ENCODE measurements around the gene NES.

The NES gene

DNA sequence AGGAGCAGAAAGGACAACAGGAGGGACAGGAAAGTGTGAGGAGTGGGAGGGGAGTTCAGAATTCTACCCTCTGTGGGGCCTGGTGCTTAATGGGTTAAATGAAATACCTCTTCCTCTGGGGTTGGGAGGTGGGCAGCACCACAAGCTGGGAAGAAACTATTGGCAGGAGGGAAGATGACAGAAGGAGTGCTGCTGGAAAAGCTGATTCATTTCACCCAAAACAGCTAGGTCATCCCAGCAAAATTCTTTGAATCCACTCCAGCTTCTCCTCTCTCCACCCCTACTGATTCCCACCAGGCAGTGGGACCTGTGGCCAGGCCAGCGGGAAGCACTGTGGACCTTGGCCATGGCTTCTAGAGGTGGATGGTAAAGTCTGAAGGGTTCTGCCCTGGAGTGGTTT lies 22.5 kb downstream of the NES start:
- no peaks in the 10 kb centered on the region for H3K9me3 ChIP-seq (ENCODE audit: control insufficient read depth, insufficient read depth, low read depth, low read length)
- no peak overlapping the region for H3K4me3 ChIP-seq (ENCODE audit: low read depth, low read length)
- no peaks in the 10 kb centered on the region; the same call in 1 of the 2 replicates for H3K4me1 ChIP-seq (ENCODE audit: control insufficient read depth, insufficient read depth, low read length)
- no peak overlapping the region for H3K27ac ChIP-seq (ENCODE audit: extremely low read depth, low read depth, low read length)
- TF ChIP-seq ZNF394 (tag by site-specific recombination; IDR thresholded peaks at IDR 0.05; ENCODE audit: borderline replicate concordance) (peak; percentile 15; the same call in 1 of the 2 replicates), ZNF830 (tag by site-specific recombination; IDR thresholded peaks at IDR 0.05; ENCODE audit: low read depth) (no peak)
- no peaks in the 10 kb centered on the region for H3K36me3 ChIP-seq (ENCODE audit: control insufficient read depth in 2 of 2, insufficient read depth in 1 of 2, low read length in 2 of 2)
- POLR2A ChIA-PET, result interaction anchor here (1.2 to 1.3 kb wide), 2 partner anchors 11 to 22 kb away, joined by 4 read pairs; partner anchors contain the start of gene NES
- CTCF ChIA-PET, result interaction anchor here (0.7 to 15.2 kb wide), 5 partner anchors 26 to 42 kb away, joined by 3 to 564 read pairs (median 11); partner anchors contain the start of genes HAPLN2 and NES

DNA sequence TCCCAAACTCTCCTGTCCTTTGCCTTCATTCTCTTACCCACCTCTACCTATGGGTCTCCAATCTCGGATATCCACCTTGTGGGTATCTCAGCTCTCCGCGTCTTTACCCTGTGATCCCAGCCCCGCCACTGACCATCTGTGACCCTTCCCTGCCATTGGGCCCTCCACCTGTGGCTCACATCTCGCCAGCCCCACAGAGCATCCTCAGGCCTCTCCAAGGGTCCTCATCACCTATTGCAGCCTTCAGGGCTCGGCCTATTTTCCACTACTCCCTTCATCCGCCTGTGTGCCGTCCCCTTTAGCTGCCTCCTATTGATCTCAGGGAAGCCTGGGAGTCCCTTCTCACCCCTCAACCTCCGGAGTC lies 24.2 kb downstream of the NES start:
- CTCF ChIA-PET, result interaction anchor here (0.9 to 6.3 kb wide), 4 partner anchors 10 to 267 kb away, joined by 3 to 91 read pairs (median 3); no protein-coding TSS in a partner anchor
- H3K36me3 ChIP-seq (ENCODE audit: control insufficient read depth in 2 of 2, insufficient read depth in 1 of 2, low read length in 2 of 2), result no peaks in the 10 kb centered on the region
- POLR2A ChIA-PET, result no interaction called here

DNA sequence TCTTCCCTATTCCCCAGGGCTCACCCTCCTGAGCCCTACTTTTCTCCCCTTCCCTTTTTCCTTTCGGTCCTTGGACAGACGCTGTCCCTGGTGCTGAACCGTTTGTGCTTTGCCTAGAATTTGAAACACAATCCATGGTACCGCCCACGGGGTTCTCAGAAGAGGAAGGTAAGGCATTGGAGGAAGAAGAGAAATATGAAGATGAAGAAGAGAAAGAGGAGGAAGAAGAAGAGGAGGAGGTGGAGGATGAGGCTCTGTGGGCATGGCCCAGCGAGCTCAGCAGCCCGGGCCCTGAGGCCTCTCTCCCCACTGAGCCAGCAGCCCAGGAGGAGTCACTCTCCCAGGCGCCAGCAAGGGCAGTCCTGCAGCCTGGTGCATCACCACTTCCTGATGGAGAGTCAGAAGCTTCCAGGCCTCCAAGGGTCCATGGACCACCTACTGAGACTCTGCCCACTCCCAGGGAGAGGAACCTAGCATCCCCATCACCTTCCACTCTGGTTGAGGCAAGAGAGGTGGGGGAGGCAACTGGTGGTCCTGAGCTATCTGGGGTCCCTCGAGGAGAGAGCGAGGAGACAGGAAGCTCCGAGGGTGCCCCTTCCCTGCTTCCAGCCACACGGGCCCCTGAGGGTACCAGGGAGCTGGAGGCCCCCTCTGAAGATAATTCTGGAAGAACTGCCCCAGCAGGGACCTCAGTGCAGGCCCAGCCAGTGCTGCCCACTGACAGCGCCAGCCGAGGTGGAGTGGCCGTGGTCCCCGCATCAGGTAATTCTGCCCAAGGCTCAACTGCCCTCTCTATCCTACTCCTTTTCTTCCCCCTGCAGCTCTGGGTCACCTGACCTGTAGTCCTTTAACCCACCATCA lies 24.8 kb downstream of the NES start:
- no peaks in the 10 kb centered on the region for H3K36me3 ChIP-seq (ENCODE audit: control insufficient read depth in 2 of 2, insufficient read depth in 1 of 2, low read length in 2 of 2)
- no peak overlapping the region for H3K4me3 ChIP-seq (ENCODE audit: low read depth, low read length)
- POLR2A ChIA-PET, result interaction anchor here (0.6 kb wide), 1 partner anchor 25 kb away, joined by 3 read pairs; no protein-coding TSS in a partner anchor
- no peaks in the 10 kb centered on the region for H3K9me3 ChIP-seq (ENCODE audit: control insufficient read depth, insufficient read depth, low read depth, low read length)
- CTCF ChIA-PET, result interaction anchor here (0.7 to 6.3 kb wide), 5 partner anchors 7 to 267 kb away, joined by 3 to 91 read pairs (median 4); no protein-coding TSS in a partner anchor
- no peak overlapping the region for H3K27ac ChIP-seq (ENCODE audit: extremely low read depth, low read depth, low read length)
- no peaks in the 10 kb centered on the region; the same call in 1 of the 2 replicates for H3K4me1 ChIP-seq (ENCODE audit: control insufficient read depth, insufficient read depth, low read length)
- no peak for TF ChIP-seq ZBTB17 (tag by site-specific recombination; IDR thresholded peaks at IDR 0.05)
- TF ChIP-seq, protein P1, sequence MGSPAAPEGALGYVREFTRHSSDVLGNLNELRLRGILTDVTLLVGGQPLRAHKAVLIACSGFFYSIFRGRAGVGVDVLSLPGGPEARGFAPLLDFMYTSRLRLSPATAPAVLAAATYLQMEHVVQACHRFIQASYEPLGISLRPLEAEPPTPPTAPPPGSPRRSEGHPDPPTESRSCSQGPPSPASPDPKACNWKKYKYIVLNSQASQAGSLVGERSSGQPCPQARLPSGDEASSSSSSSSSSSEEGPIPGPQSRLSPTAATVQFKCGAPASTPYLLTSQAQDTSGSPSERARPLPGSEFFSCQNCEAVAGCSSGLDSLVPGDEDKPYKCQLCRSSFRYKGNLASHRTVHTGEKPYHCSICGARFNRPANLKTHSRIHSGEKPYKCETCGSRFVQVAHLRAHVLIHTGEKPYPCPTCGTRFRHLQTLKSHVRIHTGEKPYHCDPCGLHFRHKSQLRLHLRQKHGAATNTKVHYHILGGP (tag by site-specific recombination; IDR thresholded peaks at IDR 0.05), result no peak
- TF ChIP-seq, protein P2, sequence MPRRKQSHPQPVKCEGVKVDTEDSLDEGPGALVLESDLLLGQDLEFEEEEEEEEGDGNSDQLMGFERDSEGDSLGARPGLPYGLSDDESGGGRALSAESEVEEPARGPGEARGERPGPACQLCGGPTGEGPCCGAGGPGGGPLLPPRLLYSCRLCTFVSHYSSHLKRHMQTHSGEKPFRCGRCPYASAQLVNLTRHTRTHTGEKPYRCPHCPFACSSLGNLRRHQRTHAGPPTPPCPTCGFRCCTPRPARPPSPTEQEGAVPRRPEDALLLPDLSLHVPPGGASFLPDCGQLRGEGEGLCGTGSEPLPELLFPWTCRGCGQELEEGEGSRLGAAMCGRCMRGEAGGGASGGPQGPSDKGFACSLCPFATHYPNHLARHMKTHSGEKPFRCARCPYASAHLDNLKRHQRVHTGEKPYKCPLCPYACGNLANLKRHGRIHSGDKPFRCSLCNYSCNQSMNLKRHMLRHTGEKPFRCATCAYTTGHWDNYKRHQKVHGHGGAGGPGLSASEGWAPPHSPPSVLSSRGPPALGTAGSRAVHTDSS (tag by site-specific recombination; IDR thresholded peaks at IDR 0.05), result peak; percentile 80; the same call in 1 of the 2 replicates
- TF ChIP-seq REPIN1 (tag by site-specific recombination; IDR thresholded peaks at IDR 0.05; ENCODE audit: low read depth), result no peak
- no peak for TF ChIP-seq ZNF366 (tag by site-specific recombination; conservative IDR thresholded peaks at IDR 0.05)
- peak; percentile 84 for TF ChIP-seq EGR2 (tag by site-specific recombination; IDR thresholded peaks at IDR 0.05; ENCODE audit: low read depth)
- peak; percentile 8; the same call in 1 of the 2 replicates for TF ChIP-seq GLIS1 (tag by site-specific recombination; IDR thresholded peaks at IDR 0.05)
- no peak for TF ChIP-seq ZNF664 (tag by site-specific recombination; IDR thresholded peaks at IDR 0.05)
- TF ChIP-seq SP2 (tag by site-specific recombination; IDR thresholded peaks at IDR 0.05), result no peak
- TF ChIP-seq ZFHX2 (tag by site-specific recombination; conservative IDR thresholded peaks at IDR 0.05), result peak; percentile 66
- TF ChIP-seq ZNF514 (tag by site-specific recombination; IDR thresholded peaks at IDR 0.05), result no peak

More for the DNA sequence above, 24.2 kb downstream of the NES start:
- no peaks in the 10 kb centered on the region for H3K9me3 ChIP-seq (ENCODE audit: control insufficient read depth, insufficient read depth, low read depth, low read length)
- TF ChIP-seq ZNF175 (tag by site-specific recombination; IDR thresholded peaks at IDR 0.05), result no peak
- TF ChIP-seq ZBTB7A (tag by site-specific recombination; IDR thresholded peaks at IDR 0.05; ENCODE audit: low read depth), result no peak
- no peak for TF ChIP-seq GLIS1 (tag by site-specific recombination; IDR thresholded peaks at IDR 0.05)
- no peak for TF ChIP-seq ZNF274 (IDR thresholded peaks at IDR 0.05; ENCODE audit: low read length)
- TF ChIP-seq ZNF274 (tag by site-specific recombination; IDR thresholded peaks at IDR 0.05; ENCODE audit: borderline replicate concordance), result no peak
- no peak for TF ChIP-seq ZNF768 (tag by site-specific recombination; IDR thresholded peaks at IDR 0.05)
- no peak for TF ChIP-seq ZNF138 (tag by site-specific recombination; IDR thresholded peaks at IDR 0.05; ENCODE audit: borderline replicate concordance)
- no peak for TF ChIP-seq ZNF48 (tag by site-specific recombination; IDR thresholded peaks at IDR 0.05)
- no peak for TF ChIP-seq HOXA7 (CRISPR knock-in tag; IDR thresholded peaks at IDR 0.05; ENCODE audit: borderline replicate concordance)
- TF ChIP-seq, protein P3, sequence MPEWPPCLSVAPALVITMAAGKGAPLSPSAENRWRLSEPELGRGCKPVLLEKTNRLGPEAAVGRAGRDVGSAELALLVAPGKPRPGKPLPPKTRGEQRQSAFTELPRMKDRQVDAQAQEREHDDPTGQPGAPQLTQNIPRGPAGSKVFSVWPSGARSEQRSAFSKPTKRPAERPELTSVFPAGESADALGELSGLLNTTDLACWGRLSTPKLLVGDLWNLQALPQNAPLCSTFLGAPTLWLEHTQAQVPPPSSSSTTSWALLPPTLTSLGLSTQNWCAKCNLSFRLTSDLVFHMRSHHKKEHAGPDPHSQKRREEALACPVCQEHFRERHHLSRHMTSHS (tag by site-specific recombination; IDR thresholded peaks at IDR 0.05), result no peak
- TF ChIP-seq MEIS1 (CRISPR knock-in tag; IDR thresholded peaks at IDR 0.05; ENCODE audit: borderline replicate concordance), result no peak
- TF ChIP-seq, protein P4, sequence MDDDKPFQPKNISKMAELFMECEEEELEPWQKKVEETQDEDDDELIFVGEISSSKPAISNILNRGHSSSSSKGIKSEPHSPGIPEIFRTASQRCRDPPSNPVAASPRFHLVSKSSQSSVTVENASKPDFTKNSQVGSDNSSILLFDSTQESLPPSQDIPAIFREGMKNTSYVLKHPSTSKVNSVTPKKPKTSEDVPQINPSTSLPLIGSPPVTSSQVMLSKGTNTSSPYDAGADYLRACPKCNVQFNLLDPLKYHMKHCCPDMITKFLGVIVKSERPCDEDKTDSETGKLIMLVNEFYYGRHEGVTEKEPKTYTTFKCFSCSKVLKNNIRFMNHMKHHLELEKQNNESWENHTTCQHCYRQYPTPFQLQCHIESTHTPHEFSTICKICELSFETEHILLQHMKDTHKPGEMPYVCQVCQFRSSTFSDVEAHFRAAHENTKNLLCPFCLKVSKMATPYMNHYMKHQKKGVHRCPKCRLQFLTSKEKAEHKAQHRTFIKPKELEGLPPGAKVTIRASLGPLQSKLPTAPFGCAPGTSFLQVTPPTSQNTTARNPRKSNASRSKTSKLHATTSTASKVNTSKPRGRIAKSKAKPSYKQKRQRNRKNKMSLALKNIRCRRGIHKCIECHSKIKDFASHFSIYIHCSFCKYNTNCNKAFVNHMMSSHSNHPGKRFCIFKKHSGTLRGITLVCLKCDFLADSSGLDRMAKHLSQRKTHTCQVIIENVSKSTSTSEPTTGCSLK (tag by site-specific recombination; IDR thresholded peaks at IDR 0.05), result no peak
- TF ChIP-seq, protein P5, sequence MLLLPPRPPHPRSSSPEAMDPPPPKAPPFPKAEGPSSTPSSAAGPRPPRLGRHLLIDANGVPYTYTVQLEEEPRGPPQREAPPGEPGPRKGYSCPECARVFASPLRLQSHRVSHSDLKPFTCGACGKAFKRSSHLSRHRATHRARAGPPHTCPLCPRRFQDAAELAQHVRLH (tag by site-specific recombination; IDR thresholded peaks at IDR 0.05), result no peak
- no peak for TF ChIP-seq ZNF677 (tag by site-specific recombination; IDR thresholded peaks at IDR 0.05)
- no peak for TF ChIP-seq ZNF558 (tag by site-specific recombination; IDR thresholded peaks at IDR 0.05)
- H3K4me1 ChIP-seq (ENCODE audit: control insufficient read depth, insufficient read depth, low read length), result no peaks in the 10 kb centered on the region; the same call in 1 of the 2 replicates
- H3K27ac ChIP-seq (ENCODE audit: extremely low read depth, low read depth, low read length), result no peak overlapping the region
- H3K4me3 ChIP-seq (ENCODE audit: low read depth, low read length), result no peak overlapping the region

Measured in HEK293 (cell line).